Measurements from ENCODE around the gene HCN2.

HCN2 gene

GRCh38 chr19:588093-588740 is 1.5 kb upstream of the HCN2 start:
- Histone ChIP-seq H2BK5ac (ENCODE audit: low read depth, low read length, poor library complexity) (no peak overlapping the region), H3K27me3 (ENCODE audit: insufficient read depth, low read length) (peaks cover 29% of the 10 kb centered on the region), H3K4me3 (ENCODE audit: low read depth, low read length) (no peak overlapping the region), H3K9me3 (ENCODE audit: insufficient read depth, low read depth, low read length) (peaks cover 12% of the 10 kb centered on the region), H3K36me3 (ENCODE audit: control insufficient read depth in 1 of 2, insufficient read depth in 2 of 2, low read length in 2 of 2) (peaks cover 6 to 7% of the 10 kb centered on the region in 2 experiments), H4K8ac (ENCODE audit: low read depth, low read length) (no peak overlapping the region), H2BK12ac (ENCODE audit: low read length) (no peak overlapping the region), H3K4me1 (ENCODE audit: control insufficient read depth in 1 of 2, insufficient read depth in 2 of 2, low read length in 2 of 2) (peaks cover 0 to 2% of the 10 kb centered on the region in 2 experiments), H3K4me2 (ENCODE audit: low read length) (no peak overlapping the region), H3K9ac (ENCODE audit: low read length) (no peak overlapping the region), H3K4ac (ENCODE audit: low read depth, low read length) (no peak overlapping the region), H3K79me2 (ENCODE audit: control insufficient read depth, insufficient read depth, low read length, poor library complexity) (no peaks in the 10 kb centered on the region), H3K23ac (ENCODE audit: low read length) (no peak overlapping the region), H2BK120ac (ENCODE audit: insufficient read depth, low read length, poor library complexity) (no peak overlapping the region), H4K91ac (ENCODE audit: low read depth, low read length) (no peak overlapping the region), H3K14ac (ENCODE audit: low read length) (no peak overlapping the region), H3K18ac (ENCODE audit: low read length) (no peak overlapping the region), H4K12ac (ENCODE audit: low read depth, low read length) (no peak overlapping the region), H2AK5ac (ENCODE audit: low read length) (no peak overlapping the region), H2AFZ (ENCODE audit: insufficient read depth, low read length, poor library complexity) (no peak overlapping the region), H3K79me1 (ENCODE audit: low read length) (no peaks in the 10 kb centered on the region), H3K27ac (ENCODE audit: low read depth, low read length) (no peak overlapping the region)
- peak; percentile 59 to 76 for DNase-seq
- WGBS (ENCODE audit: extremely low coverage, insufficient coverage, insufficient read length), result no CpG with 5 or more reads among the region's 41 CpGs

DNA sequence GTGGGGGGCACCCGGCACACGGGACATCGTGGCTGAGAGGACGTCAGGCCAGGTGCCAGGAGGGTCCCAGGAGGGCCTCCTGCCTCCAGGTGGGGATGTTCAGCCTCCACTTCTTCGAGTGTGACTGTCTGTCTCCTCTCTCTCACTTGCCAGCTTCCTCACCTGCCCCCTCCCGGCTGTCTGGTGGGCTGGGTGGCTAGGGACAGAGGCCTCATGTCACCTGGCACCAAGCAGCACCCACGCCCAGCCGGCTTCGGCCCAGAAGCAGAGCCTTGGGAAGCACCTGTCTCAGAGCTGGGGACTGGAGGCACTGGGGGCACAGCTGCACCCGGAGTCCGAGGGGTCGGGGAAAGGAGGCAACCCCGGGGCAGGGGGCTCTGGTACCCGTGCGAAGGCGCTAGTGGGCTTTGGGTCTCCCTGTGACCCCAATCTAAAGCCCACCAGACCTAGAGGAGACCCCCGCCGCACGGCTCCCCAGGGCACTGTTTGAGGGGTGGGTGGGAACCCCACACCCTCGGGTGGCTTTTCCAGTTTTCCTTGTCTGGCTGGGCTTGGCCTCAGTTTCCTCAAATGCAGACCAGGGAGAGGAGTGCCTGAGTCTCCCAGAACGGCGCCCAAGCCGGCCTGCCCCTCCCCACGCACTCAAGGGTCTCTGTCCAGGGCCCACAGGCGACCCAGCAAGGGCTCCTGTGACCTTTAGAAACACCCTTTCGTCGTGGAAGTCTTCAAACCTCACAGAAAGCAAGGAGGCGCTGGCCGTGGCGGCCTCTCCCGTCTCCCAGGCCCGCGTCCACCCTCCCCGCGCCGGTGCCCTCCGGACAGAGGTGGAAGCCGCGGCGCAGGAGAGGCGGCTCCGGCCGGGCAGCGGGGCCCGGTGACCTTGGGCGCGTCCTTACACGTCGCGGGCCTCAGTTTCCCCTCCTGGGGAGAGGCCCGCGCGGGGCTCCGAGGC is 664 bp upstream of the HCN2 start:
- Histone ChIP-seq H3K4me3 (ENCODE audit: low read depth, low read length) (no peak overlapping the region), H4K91ac (ENCODE audit: low read depth, low read length) (no peak overlapping the region), H2BK5ac (ENCODE audit: low read depth, low read length, poor library complexity) (no peak overlapping the region), H2BK120ac (ENCODE audit: insufficient read depth, low read length, poor library complexity) (no peak overlapping the region), H3K79me1 (ENCODE audit: low read length) (no peaks in the 10 kb centered on the region), H2AK5ac (ENCODE audit: low read length) (no peak overlapping the region), H3K18ac (ENCODE audit: low read length) (no peak overlapping the region), H4K8ac (ENCODE audit: low read depth, low read length) (no peak overlapping the region), H2AFZ (ENCODE audit: insufficient read depth, low read length, poor library complexity) (no peak overlapping the region), H2BK12ac (ENCODE audit: low read length) (no peak overlapping the region), H3K9ac (ENCODE audit: low read length) (no peak overlapping the region), H3K23ac (ENCODE audit: low read length) (no peak overlapping the region), H3K14ac (ENCODE audit: low read length) (no peak overlapping the region), H3K27me3 (ENCODE audit: insufficient read depth, low read length) (peaks cover 29% of the 10 kb centered on the region), H3K4ac (ENCODE audit: low read depth, low read length) (no peak overlapping the region), H3K36me3 (ENCODE audit: control insufficient read depth in 1 of 2, insufficient read depth in 2 of 2, low read length in 2 of 2) (no peaks in the 10 kb centered on the region), H3K27ac (ENCODE audit: low read depth, low read length) (no peak overlapping the region), H4K12ac (ENCODE audit: low read depth, low read length) (no peak overlapping the region), H3K4me2 (ENCODE audit: low read length) (peak overlapping the region; percentile 49), H3K9me3 (ENCODE audit: insufficient read depth, low read depth, low read length) (peaks cover 9% of the 10 kb centered on the region), H3K79me2 (ENCODE audit: control insufficient read depth, insufficient read depth, low read length, poor library complexity) (no peaks in the 10 kb centered on the region), H3K4me1 (ENCODE audit: control insufficient read depth in 1 of 2, insufficient read depth in 2 of 2, low read length in 2 of 2) (peaks cover 0 to 2% of the 10 kb centered on the region in 2 experiments)
- no CpG with 5 or more reads among the region's 54 CpGs for WGBS (ENCODE audit: extremely low coverage, insufficient coverage, insufficient read length)
- DNase-seq, result peak in 1 of 2 donors; percentile 29

DNA sequence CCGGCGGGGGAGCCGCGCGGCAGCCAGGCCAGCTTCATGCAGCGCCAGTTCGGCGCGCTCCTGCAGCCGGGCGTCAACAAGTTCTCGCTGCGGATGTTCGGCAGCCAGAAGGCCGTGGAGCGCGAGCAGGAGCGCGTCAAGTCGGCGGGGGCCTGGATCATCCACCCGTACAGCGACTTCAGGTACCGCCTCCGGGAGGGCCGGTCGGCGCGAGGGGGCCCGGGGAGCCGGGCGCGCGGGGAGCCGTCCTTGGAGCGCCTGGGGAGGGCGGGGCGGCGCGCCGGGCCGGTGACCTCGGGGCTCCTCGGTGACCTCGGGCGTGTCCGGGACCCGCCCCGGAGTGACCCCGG is 690 bp downstream of the HCN2 start:
- no peak overlapping the region for H2AK5ac ChIP-seq (ENCODE audit: low read length)
- no peak overlapping the region for H4K12ac ChIP-seq (ENCODE audit: low read depth, low read length)
- H4K91ac ChIP-seq (ENCODE audit: low read depth, low read length), result no peak overlapping the region
- no peaks in the 10 kb centered on the region for H3K79me2 ChIP-seq (ENCODE audit: control insufficient read depth, insufficient read depth, low read length, poor library complexity)
- no peak overlapping the region for H3K18ac ChIP-seq (ENCODE audit: low read length)
- WGBS (ENCODE audit: extremely low coverage, insufficient coverage, insufficient read length), result no CpG with 5 or more reads among the region's 50 CpGs
- H3K4me3 ChIP-seq (ENCODE audit: low read depth, low read length), result no peak overlapping the region
- DNase-seq, result peak in 1 of 2 donors; percentile 39
- H3K9ac ChIP-seq (ENCODE audit: low read length), result no peak overlapping the region
- H3K14ac ChIP-seq (ENCODE audit: low read length), result no peak overlapping the region
- H3K9me3 ChIP-seq (ENCODE audit: insufficient read depth, low read depth, low read length), result peaks cover 9% of the 10 kb centered on the region
- no peak overlapping the region for H3K4ac ChIP-seq (ENCODE audit: low read depth, low read length)
- H3K4me1 ChIP-seq (ENCODE audit: control insufficient read depth in 1 of 2, insufficient read depth in 2 of 2, low read length in 2 of 2), result peaks cover 0 to 2% of the 10 kb centered on the region in 2 experiments
- H2BK12ac ChIP-seq (ENCODE audit: low read length), result no peak overlapping the region
- H3K79me1 ChIP-seq (ENCODE audit: low read length), result no peaks in the 10 kb centered on the region
- H2BK120ac ChIP-seq (ENCODE audit: insufficient read depth, low read length, poor library complexity), result no peak overlapping the region
- no peak overlapping the region for H3K23ac ChIP-seq (ENCODE audit: low read length)
- H3K36me3 ChIP-seq (ENCODE audit: control insufficient read depth in 1 of 2, insufficient read depth in 2 of 2, low read length in 2 of 2), result no peaks in the 10 kb centered on the region
- no peak overlapping the region for H2AFZ ChIP-seq (ENCODE audit: insufficient read depth, low read length, poor library complexity)
- H3K27ac ChIP-seq (ENCODE audit: low read depth, low read length), result no peak overlapping the region
- H3K27me3 ChIP-seq (ENCODE audit: insufficient read depth, low read length), result peaks cover 29% of the 10 kb centered on the region
- H3K4me2 ChIP-seq (ENCODE audit: low read length), result peak overlapping the region; percentile 71
- H4K8ac ChIP-seq (ENCODE audit: low read depth, low read length), result no peak overlapping the region
- no peak overlapping the region for H2BK5ac ChIP-seq (ENCODE audit: low read depth, low read length, poor library complexity)

- Histone ChIP-seq H3K79me2 (ENCODE audit: control insufficient read depth, insufficient read depth, low read length, poor library complexity) (no peaks in the 10 kb centered on the region), H2BK120ac (ENCODE audit: insufficient read depth, low read length, poor library complexity) (no peak overlapping the region), H4K12ac (ENCODE audit: low read depth, low read length) (no peak overlapping the region), H3K4ac (ENCODE audit: low read depth, low read length) (no peak overlapping the region), H3K4me2 (ENCODE audit: low read length) (no peak overlapping the region), H3K9ac (ENCODE audit: low read length) (no peak overlapping the region), H3K23ac (ENCODE audit: low read length) (no peak overlapping the region), H3K4me3 (ENCODE audit: low read depth, low read length) (no peak overlapping the region), H4K91ac (ENCODE audit: low read depth, low read length) (no peak overlapping the region), H3K79me1 (ENCODE audit: low read length) (no peaks in the 10 kb centered on the region), H3K27me3 (ENCODE audit: insufficient read depth, low read length) (peaks cover 29% of the 10 kb centered on the region), H3K4me1 (ENCODE audit: control insufficient read depth in 1 of 2, insufficient read depth in 2 of 2, low read length in 2 of 2) (peaks cover 0 to 2% of the 10 kb centered on the region in 2 experiments), H3K18ac (ENCODE audit: low read length) (no peak overlapping the region), H2BK5ac (ENCODE audit: low read depth, low read length, poor library complexity) (no peak overlapping the region), H3K36me3 (ENCODE audit: control insufficient read depth in 1 of 2, insufficient read depth in 2 of 2, low read length in 2 of 2) (no peaks in the 10 kb centered on the region), H3K14ac (ENCODE audit: low read length) (no peak overlapping the region), H2AFZ (ENCODE audit: insufficient read depth, low read length, poor library complexity) (no peak overlapping the region), H4K8ac (ENCODE audit: low read depth, low read length) (no peak overlapping the region), H3K27ac (ENCODE audit: low read depth, low read length) (no peak overlapping the region), H2AK5ac (ENCODE audit: low read length) (no peak overlapping the region), H2BK12ac (ENCODE audit: low read length) (no peak overlapping the region), H3K9me3 (ENCODE audit: insufficient read depth, low read depth, low read length) (peaks cover 9% of the 10 kb centered on the region)
- WGBS (ENCODE audit: extremely low coverage, insufficient coverage, insufficient read length), result no CpG with 5 or more reads among the region's 41 CpGs
- no peak for DNase-seq
Observed at GRCh38 chr19:590750-591098, 1.0 kb downstream of the HCN2 start.

Data from trophoblast cell (in vitro differentiated cells and primary cell).